ENCODE data around the gene MTA2.

DNA sequence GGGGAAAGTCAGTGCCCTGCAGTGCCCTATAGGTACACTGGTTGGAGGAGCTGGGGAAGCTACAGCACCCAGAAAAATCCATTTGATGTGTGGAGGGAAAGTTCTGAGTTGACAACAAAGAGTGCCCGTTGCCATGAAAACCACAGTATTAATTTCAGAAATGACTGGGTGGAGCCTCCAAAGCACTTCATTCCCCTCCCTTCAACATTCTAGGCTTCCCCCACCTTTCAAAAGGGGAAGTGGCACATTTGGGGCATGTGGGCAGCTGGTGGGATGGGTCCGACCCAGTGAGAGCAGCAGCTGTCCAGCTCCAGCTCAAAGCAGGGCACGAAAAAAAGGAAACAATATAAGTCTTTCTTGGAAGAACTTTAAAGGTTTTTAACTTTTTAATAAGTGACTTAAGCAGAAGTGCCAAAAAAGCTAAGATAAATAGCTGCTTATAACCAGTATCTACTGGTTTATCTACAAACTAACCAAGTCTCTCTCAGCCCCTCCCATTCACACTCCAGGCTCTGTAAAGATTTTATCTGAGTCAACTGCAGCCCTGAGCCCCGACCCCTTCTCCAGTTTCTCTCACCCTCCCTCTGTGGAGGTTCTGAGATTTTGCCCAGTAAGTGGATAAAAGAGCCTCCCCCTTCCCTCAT is 46.1 kb downstream of the MTA2 start:
- no peak for TF ChIP-seq POLR2A (IDR thresholded peaks at IDR 0.05)
- TF ChIP-seq, protein P1, sequence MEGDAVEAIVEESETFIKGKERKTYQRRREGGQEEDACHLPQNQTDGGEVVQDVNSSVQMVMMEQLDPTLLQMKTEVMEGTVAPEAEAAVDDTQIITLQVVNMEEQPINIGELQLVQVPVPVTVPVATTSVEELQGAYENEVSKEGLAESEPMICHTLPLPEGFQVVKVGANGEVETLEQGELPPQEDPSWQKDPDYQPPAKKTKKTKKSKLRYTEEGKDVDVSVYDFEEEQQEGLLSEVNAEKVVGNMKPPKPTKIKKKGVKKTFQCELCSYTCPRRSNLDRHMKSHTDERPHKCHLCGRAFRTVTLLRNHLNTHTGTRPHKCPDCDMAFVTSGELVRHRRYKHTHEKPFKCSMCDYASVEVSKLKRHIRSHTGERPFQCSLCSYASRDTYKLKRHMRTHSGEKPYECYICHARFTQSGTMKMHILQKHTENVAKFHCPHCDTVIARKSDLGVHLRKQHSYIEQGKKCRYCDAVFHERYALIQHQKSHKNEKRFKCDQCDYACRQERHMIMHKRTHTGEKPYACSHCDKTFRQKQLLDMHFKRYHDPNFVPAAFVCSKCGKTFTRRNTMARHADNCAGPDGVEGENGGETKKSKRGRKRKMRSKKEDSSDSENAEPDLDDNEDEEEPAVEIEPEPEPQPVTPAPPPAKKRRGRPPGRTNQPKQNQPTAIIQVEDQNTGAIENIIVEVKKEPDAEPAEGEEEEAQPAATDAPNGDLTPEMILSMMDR (IDR thresholded peaks at IDR 0.05), result no peak
